Parathyroid adenoma (tissue), 2 donors: ENCODE measurements around the gene ZBTB20.

Source experiments
- H2AFZ ChIP-seq: fragments of 300-600 bp; sonication (generic); one replicate; pipeline ENCODE4 v1.7.0; 2017; ENCODE audit warnings: antibody characterized with exemption, mild to moderate bottlenecking
- H3K27ac ChIP-seq: fragments of 300-600 bp; sonication (generic); one replicate; pipeline ENCODE4 v1.7.0; 2017
- H3K27me3 ChIP-seq: fragments of 300-600 bp; sonication (generic); one replicate; pipeline ENCODE4 v1.7.0; 2017; ENCODE audit warnings: low read length; ENCODE audit not compliant: control insufficient read depth, insufficient read depth
- H3K36me3 ChIP-seq: fragments of 300-600 bp; sonication (generic); one replicate; pipeline ENCODE4 v1.7.0; 2017; ENCODE audit warnings: low read length; ENCODE audit not compliant: control insufficient read depth, insufficient read depth
- H3K4me1 ChIP-seq: fragments of 300-600 bp; sonication (generic); one replicate; pipeline ENCODE4 v1.7.0; 2017; ENCODE audit warnings: control low read depth
- H3K4me2 ChIP-seq: fragments of 300-600 bp; sonication (generic); one replicate; pipeline ENCODE4 v1.7.0; 2017; ENCODE audit warnings: low read length
- H3K4me3 ChIP-seq: fragments of 300-600 bp; sonication (generic); one replicate; pipeline ENCODE4 v1.7.0; 2017; ENCODE audit warnings: low read depth, low read length
- H3K79me2 ChIP-seq: fragments of 300-600 bp; sonication (generic); one replicate; pipeline ENCODE4 v1.7.0; 2017; ENCODE audit warnings: control low read depth
- H3K9ac ChIP-seq: fragments of 300-600 bp; sonication (generic); one replicate; pipeline ENCODE4 v1.7.0; 2017; ENCODE audit warnings: mild to moderate bottlenecking
- H3K9me3 ChIP-seq: fragments of 300-600 bp; sonication (generic); one replicate; pipeline ENCODE4 v1.7.0; 2017; ENCODE audit warnings: low read length; ENCODE audit not compliant: control insufficient read depth
- TF ChIP-seq, protein P1 (sequence below): fragments of 300-600 bp; sonication (generic); IDR thresholded peaks from one replicate; pipeline ENCODE4 v1.7.0; 2017; ENCODE audit warnings: antibody characterized with exemption, mild to moderate bottlenecking
- donor health status: primary hyperparathyroidism.

Gene ZBTB20

DNA sequence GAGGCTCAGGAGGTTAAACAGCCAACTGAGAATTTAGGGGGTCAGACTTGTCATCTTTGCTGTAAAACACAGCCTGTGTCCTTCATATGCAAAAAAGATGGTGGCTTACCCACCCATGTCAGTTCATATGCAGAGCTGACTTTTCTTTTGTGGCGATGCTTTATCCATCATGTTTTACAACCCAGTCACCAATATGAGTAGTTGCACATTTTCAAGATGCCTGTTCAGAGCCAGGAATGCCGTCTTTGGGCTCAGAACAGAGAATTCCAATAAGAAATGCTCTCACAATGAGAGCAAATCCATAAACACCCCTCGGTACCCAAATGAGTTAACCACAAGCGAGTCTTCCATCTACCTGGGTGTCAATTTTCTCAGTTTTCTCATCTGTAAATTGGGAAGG lies 769.7 kb downstream of the ZBTB20 start:
- Histone ChIP-seq H3K27ac (no peak overlapping the region), H3K4me2 (no peak overlapping the region), H3K79me2 (no peaks in the 10 kb centered on the region), H3K9ac (no peak overlapping the region), H3K36me3 (no peaks in the 10 kb centered on the region), H2AFZ (no peak overlapping the region), H3K4me1 (peaks cover 15% of the 10 kb centered on the region), H3K27me3 (no peaks in the 10 kb centered on the region), H3K4me3 (no peak overlapping the region), H3K9me3 (no peaks in the 10 kb centered on the region)
- TF ChIP-seq, protein P1, sequence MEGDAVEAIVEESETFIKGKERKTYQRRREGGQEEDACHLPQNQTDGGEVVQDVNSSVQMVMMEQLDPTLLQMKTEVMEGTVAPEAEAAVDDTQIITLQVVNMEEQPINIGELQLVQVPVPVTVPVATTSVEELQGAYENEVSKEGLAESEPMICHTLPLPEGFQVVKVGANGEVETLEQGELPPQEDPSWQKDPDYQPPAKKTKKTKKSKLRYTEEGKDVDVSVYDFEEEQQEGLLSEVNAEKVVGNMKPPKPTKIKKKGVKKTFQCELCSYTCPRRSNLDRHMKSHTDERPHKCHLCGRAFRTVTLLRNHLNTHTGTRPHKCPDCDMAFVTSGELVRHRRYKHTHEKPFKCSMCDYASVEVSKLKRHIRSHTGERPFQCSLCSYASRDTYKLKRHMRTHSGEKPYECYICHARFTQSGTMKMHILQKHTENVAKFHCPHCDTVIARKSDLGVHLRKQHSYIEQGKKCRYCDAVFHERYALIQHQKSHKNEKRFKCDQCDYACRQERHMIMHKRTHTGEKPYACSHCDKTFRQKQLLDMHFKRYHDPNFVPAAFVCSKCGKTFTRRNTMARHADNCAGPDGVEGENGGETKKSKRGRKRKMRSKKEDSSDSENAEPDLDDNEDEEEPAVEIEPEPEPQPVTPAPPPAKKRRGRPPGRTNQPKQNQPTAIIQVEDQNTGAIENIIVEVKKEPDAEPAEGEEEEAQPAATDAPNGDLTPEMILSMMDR = no peak

DNA sequence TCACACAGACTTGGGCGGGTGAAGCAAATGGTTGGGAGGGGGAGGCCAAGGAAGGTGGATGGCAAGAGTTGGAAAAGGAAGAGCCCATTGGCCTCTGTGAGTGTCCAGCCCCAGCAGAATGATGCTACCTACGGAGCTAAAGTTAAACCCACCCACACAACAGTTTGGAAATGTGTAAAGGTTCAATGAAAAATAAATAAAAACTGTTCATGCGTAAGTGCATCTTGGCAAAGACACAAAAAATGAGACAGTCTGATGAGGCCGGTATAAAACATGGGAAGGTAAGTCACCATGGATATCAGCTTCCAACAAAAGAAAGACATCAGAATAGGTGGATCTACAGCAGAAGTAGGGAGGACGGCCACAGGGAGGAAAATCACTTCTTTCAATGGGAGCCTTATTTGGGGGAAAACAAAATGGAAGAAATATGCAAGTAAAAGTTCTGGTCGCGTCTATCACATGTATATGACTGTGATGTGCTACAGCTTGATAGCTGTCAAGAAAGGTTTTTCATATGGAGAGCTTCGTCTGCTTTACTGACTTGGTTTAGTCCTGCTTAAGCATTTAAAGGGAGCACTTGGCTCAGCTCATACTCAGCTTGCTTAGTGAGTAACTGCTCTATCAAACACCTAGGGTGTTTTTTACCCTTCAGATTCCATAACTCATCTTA lies 770.4 kb downstream of the ZBTB20 start:
- Histone ChIP-seq H3K4me1 (peaks cover 15% of the 10 kb centered on the region), H3K27me3 (no peaks in the 10 kb centered on the region), H3K9ac (no peak overlapping the region), H3K4me3 (no peak overlapping the region), H3K36me3 (no peaks in the 10 kb centered on the region), H3K79me2 (no peaks in the 10 kb centered on the region), H3K4me2 (no peak overlapping the region), H3K9me3 (no peaks in the 10 kb centered on the region), H2AFZ (no peak overlapping the region), H3K27ac (no peak overlapping the region)
- TF ChIP-seq, protein P1 = no peak

DNA sequence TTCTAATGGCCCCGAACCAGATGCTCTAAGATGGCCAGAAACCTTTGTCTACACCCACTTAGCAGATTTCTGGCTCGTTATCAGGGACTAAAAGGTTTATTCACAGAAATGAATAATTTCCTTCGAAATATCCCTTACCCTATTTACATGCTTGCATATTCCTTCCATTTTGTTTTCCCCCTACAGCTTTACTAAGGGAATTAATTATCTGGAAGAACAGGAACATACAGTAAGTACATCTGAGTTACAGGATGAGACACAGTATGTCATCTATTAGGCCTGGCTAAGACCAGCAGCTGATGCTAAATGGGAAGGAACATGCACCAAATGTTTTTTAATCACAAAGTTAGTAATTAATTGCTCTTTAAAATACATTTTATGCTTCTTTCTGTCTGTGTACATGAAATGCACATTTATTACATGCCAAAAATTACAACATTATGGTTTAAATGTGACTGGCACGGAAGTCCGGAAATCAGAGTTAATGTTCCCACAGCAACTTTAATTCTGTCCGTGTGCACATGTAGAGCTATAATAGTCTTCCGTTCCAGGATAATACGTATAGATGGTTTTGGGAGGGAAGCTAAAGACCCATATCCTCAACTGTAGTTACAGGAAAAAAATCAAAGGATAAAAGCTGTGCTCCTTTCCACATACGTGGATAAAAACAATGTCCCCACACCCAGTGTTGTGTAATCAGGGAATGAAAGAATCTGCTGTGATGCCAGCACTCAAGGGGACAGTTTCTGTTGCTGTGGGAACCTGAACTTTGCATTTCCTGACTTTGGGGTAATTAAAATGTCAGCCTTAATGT lies 771.3 kb downstream of the ZBTB20 start:
- H3K4me3 ChIP-seq = no peak overlapping the region
- no peak overlapping the region for H2AFZ ChIP-seq
- TF ChIP-seq, protein P1 = no peak
- H3K79me2 ChIP-seq = no peaks in the 10 kb centered on the region
- no peak overlapping the region for H3K27ac ChIP-seq
- H3K27me3 ChIP-seq = no peaks in the 10 kb centered on the region
- H3K36me3 ChIP-seq = no peaks in the 10 kb centered on the region
- peaks cover 15% of the 10 kb centered on the region for H3K4me1 ChIP-seq
- no peak overlapping the region for H3K4me2 ChIP-seq
- no peak overlapping the region for H3K9ac ChIP-seq
- H3K9me3 ChIP-seq = no peaks in the 10 kb centered on the region

DNA sequence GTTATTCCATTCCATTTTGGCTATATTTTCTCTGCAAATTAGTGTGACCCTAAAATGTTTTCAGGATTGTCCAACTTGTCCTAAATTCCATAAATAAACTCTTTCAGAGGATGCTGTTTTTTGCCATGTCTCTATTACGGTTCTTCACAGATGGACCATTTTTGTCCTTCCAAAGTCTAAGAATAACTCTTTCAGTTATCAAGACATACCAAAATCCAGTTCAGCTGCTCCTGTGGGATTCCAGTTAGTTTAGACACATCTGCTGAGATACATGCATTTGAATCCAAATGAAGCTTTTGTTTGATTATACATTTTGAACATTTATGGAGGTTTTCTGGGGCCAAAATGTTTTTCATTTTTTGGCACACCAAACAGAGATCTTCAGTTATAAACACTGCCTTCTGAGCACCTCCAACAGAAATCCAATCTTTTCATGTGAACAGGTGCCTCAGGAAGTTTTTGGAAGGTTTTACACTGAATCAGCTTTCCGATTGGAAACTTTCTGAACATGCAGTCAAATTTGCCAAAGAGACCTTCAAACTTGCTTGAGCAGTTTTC lies 772.6 kb downstream of the ZBTB20 start:
- Histone ChIP-seq H3K9ac (no peak overlapping the region), H3K27me3 (no peaks in the 10 kb centered on the region), H3K9me3 (no peaks in the 10 kb centered on the region), H3K4me1 (peaks cover 7% of the 10 kb centered on the region), H2AFZ (no peak overlapping the region), H3K27ac (no peak overlapping the region), H3K79me2 (no peaks in the 10 kb centered on the region), H3K36me3 (no peaks in the 10 kb centered on the region), H3K4me2 (no peak overlapping the region), H3K4me3 (no peak overlapping the region)
- TF ChIP-seq, protein P1 = no peak
